Activated T-helper 1 cell treated with anti-CD3 and anti-CD28 coated beads, Interleukin-12 subunit alpha, Interleukin-12 subunit beta, Interleukin-2, Interleukin-4 antibody, amounts not matched to agents 30 ng/mL and 10 ng/mL and 1 ng/mL, durations not matched to agents 14 hours and 24 hours and 36 hours (primary cell): ENCODE measurements around the gene PKHD1. TPM values are rescaled to one million over a fixed set of nuclear protein-coding genes. Genes with fewer than 3 reads are reported as not detected.

Experiments used
- DNase-seq: peaks from one replicate; pipeline ENCODE4 v3.0.0; 2021; ENCODE audit warnings: low spot score
- H3K27ac Mint-ChIP-seq: one replicate; pipeline ENCODE4 v1.8.0; 2021; ENCODE audit warnings: mild to moderate bottlenecking, mixed read lengths
- H3K27me3 Mint-ChIP-seq: one replicate; pipeline ENCODE4 v1.8.0; 2022; ENCODE audit warnings: mild to moderate bottlenecking, moderate library complexity, mixed read lengths; ENCODE audit not compliant: insufficient read depth
- H3K36me3 Mint-ChIP-seq: one replicate; pipeline ENCODE4 v1.8.0; 2021; ENCODE audit warnings: low read depth, mixed read lengths
- H3K4me1 Mint-ChIP-seq: one replicate; pipeline ENCODE4 v1.8.0; 2021; ENCODE audit warnings: low read depth, mixed read lengths
- H3K4me3 Mint-ChIP-seq: one replicate; pipeline ENCODE4 v1.8.0; 2021; ENCODE audit warnings: mild to moderate bottlenecking, moderate library complexity, mixed read lengths
- H3K9me3 Mint-ChIP-seq: one replicate; pipeline ENCODE4 v1.8.0; 2021; ENCODE audit warnings: mixed read lengths
- intact Hi-C: fragments of 100-400 bp; cut with micrococcal nuclease; formaldehyde crosslinking; loops from one replicate; pipeline ENCODE4 v1.15.1; 2024
- total RNA-seq: library from RNA; stranded (reverse); gene quantifications from 2 replicates; pipeline ENCODE4 v1.2.3, GENCODE V29; 2022

Gene PKHD1
- total RNA-seq, 1 donor from 2014 or later: not detected

DNA sequence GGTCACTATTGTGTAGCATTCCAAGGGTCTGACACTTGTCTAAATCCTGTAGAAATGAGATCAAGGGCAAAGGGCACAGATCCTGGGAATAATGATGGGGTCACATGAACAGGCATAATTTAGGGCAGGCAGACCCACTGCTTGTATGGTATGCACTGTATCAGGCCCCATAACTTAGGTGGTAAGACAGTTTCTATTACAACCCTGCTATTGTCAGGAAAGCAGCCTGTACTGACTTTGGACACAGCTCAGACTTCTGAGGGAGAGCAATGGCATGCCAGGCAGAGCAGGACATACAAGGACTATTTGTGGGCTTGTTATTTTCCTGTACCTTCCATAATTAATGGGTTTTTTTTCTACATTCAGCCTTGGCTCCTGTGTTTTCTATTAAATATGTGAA is 286.8 kb downstream of the PKHD1 start:
- DNase-seq: no peak
- Mint-ChIP-seq H3K27me3 (no peaks in the 10 kb centered on the region), H3K4me1 (no peaks in the 10 kb centered on the region), H3K27ac (no peak overlapping the region), H3K36me3 (no peaks in the 10 kb centered on the region), H3K4me3 (no peak overlapping the region), H3K9me3 (peaks cover 9% of the 10 kb centered on the region)
- intact Hi-C loops: no loop called here

DNA sequence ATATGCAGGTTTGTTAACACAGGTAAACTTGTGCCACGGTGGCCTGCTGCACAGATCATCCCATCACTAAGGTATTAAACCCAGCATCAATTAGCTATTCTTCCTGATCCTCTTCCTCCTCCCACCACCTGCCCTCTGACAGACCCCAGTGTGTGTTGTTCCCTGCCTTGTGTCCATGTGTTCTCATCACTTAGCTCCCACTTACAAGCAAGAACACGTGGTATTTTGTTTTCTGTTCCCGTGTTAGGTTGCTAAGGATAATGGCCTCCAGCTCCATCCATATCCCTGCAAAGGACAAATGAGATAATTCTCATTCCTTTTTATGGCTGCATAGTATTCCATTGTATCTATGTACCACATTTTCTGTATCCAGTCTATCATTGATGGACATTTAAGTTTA is 294.0 kb downstream of the PKHD1 start:
- peaks cover 18% of the 10 kb centered on the region for H3K9me3 Mint-ChIP-seq
- no peaks in the 10 kb centered on the region for H3K27me3 Mint-ChIP-seq
- no peaks in the 10 kb centered on the region for H3K4me1 Mint-ChIP-seq
- H3K27ac Mint-ChIP-seq: no peak overlapping the region
- H3K36me3 Mint-ChIP-seq: no peaks in the 10 kb centered on the region
- DNase-seq: no peak
- intact Hi-C loops: no loop called here
- H3K4me3 Mint-ChIP-seq: no peak overlapping the region

DNA sequence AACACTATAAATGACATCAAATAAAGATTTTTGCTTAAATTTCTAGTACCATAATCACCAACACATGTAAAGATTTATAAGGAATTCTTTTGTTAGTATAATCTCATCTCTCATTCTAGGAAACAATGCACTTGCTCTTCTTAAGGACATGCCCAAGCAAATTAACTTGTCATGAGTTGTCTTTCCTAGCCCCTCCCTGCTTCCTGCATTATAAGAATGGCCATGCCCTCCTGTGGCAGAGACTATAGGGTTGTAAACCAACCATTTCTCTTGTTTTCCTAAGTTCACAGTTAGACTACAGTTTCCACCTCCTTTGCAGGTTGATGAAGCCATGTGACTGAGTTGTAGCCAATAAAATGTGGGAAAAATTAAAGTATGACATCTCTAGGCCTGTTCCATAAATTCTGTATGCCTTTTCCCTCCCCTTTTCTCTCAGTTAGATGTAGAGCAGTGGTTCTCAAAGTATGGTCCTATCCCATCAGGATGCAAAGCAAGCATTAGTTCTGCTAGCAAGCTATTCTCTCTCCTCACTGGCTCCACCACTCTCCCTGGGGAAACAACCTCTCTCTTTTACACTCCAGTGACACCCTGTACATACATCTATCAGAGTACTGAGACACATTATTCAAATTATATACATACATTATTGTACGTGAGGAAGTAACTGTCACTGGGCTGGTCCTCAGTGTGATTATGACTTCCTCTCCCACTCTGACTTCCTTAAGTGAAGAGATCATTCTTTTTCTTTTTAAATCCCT is 295.0 kb downstream of the PKHD1 start:
- no peaks in the 10 kb centered on the region for H3K27me3 Mint-ChIP-seq

DNA sequence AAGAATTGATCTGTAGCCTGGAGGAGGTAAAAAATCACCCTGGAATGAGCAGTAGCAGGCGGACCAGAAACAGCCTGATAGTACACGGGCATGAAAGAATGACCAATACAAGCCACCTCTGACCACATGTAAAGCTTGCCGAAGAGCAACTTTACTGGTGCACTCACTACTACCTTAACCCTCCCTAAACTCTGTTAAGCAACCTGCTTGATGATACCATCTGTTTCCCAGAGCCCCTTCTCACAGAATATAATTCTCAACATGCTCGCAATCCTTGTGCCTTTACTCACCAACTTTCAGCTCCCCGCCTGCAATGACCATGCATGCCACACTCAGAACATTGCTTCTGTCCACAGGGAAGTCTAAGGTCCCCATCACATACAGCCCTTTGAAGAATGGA is 296.5 kb downstream of the PKHD1 start:
- H3K36me3 Mint-ChIP-seq: no peaks in the 10 kb centered on the region
- no peaks in the 10 kb centered on the region for H3K4me1 Mint-ChIP-seq
- H3K27ac Mint-ChIP-seq: no peak overlapping the region
- no peak overlapping the region for H3K4me3 Mint-ChIP-seq
- peaks cover 11% of the 10 kb centered on the region for H3K9me3 Mint-ChIP-seq
- DNase-seq: no peak
- intact Hi-C loops: no loop called here
- no peaks in the 10 kb centered on the region for H3K27me3 Mint-ChIP-seq

More for the DNA sequence above, 295.0 kb downstream of the PKHD1 start:
- no peak overlapping the region for H3K27ac Mint-ChIP-seq
- no peak overlapping the region for H3K4me3 Mint-ChIP-seq
- no peaks in the 10 kb centered on the region for H3K4me1 Mint-ChIP-seq
- intact Hi-C loops: no loop called here
- DNase-seq: no peak
- peaks cover 18% of the 10 kb centered on the region for H3K9me3 Mint-ChIP-seq
- H3K36me3 Mint-ChIP-seq: no peaks in the 10 kb centered on the region

DNA sequence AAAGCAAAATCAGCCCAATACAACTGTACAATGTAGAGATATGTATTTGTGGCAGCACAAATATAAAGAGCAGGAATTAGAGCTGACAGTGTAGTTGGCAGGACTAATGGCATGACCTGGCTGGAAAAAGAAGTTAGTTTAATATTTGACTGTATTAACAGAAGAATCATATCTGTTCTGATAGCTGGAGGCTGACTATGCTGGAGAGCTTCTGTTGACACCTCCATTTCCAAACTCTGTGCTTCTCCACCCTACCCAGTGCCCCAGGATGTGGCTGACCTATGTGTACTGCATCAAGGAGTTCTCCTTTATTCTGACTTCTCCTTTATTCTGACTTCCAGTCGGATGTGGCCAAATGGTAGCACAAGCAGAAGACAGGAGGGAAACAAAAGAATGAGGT is 299.3 kb downstream of the PKHD1 start:
- intact Hi-C loops: no loop called here
- no peaks in the 10 kb centered on the region for H3K27me3 Mint-ChIP-seq
- H3K9me3 Mint-ChIP-seq: no peaks in the 10 kb centered on the region
- H3K4me1 Mint-ChIP-seq: no peaks in the 10 kb centered on the region
- no peak overlapping the region for H3K4me3 Mint-ChIP-seq
- no peaks in the 10 kb centered on the region for H3K36me3 Mint-ChIP-seq
- no peak overlapping the region for H3K27ac Mint-ChIP-seq
- DNase-seq: no peak

DNA sequence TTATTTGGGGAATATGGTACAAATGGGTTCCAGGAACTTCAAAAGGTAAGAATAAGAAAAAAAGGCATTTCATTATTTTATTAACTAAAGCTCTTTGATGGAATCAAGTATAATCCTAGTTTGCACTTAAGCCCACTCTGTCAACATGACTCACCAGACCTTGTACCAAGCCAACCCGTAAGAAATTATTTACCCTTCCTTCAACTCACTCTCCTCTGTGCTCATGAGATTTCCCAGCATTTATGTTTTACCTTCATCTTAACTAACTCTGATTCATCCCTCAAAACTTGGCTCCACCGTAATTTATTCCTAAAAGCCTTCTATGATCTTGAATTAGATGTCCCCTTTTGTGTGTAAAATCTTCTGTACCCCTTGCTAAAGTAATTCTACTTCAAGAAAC is 308.7 kb downstream of the PKHD1 start:
- intact Hi-C loops: no loop called here
- Mint-ChIP-seq H3K27ac (no peak overlapping the region), H3K36me3 (no peaks in the 10 kb centered on the region), H3K9me3 (no peaks in the 10 kb centered on the region), H3K4me3 (no peak overlapping the region), H3K4me1 (no peaks in the 10 kb centered on the region), H3K27me3 (no peaks in the 10 kb centered on the region)
- no peak for DNase-seq

DNA sequence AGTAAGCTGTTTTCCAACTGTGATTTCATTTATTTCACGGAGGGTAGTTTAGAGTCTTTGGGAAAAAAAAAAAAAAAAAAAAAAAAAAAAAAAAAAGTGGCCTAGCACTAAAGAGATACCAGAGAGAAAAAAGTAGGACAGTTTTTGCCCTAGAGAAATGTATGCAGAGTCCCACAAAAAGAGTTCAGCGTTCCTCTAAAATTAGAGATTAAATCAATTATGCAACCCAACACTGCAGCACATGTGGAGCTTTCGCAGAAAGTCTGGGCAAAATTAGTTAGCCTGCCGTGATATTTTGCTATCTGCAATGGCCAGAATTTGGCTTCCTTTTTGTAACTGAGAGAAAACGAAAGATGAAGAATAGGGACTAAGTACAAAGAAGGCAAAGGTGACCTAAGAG is 309.8 kb downstream of the PKHD1 start:
- no peak for DNase-seq
- H3K9me3 Mint-ChIP-seq: no peaks in the 10 kb centered on the region
- H3K4me1 Mint-ChIP-seq: no peaks in the 10 kb centered on the region
- no peak overlapping the region for H3K4me3 Mint-ChIP-seq
- no peaks in the 10 kb centered on the region for H3K36me3 Mint-ChIP-seq
- H3K27me3 Mint-ChIP-seq: no peaks in the 10 kb centered on the region
- intact Hi-C loops: no loop called here
- H3K27ac Mint-ChIP-seq: no peak overlapping the region

DNA sequence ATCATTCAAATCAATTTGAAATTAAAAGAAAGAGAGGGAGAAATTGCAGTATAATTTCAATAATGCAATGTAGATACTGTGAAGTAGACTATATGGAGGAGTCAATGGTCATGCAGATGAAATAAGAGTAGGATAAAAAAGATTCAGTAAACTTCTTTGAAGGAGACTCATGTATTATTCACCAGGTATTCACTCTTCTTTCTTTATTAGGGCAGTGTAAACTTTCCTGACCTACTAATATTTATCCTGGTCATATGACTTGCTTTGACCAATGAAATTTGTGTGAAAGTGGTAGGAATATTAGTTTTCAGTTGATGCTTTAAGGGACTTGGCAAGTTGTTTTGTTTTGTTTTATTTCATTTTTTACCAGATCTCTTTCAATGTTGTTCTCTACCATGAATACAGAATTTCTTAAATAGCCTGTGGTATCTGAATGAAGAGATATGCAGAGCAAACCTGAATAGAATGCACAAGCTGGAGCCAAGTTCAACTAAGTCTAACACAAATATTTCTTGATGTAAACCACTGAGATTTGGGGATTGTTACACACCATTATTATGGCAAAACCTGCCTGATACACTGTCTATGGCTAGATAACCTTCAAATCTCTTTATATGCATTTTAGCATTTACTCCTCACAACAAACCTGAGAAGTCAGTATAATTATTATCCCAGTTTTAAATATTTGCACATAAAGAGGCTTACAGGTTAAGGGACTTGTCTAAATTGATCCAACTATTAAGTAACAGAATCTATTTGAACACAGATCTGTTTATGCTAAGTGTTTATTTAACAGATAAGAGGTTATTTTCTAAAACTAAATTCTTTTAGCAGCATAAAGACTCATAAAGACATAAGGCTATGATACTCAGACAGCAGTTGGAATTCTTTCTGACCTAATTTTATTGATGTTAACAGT is 311.2 kb downstream of the PKHD1 start:
- no peaks in the 10 kb centered on the region for H3K4me1 Mint-ChIP-seq
- no peaks in the 10 kb centered on the region for H3K27me3 Mint-ChIP-seq
- no peaks in the 10 kb centered on the region for H3K36me3 Mint-ChIP-seq
- H3K4me3 Mint-ChIP-seq: no peak overlapping the region
- H3K27ac Mint-ChIP-seq: no peak overlapping the region
- no peak for DNase-seq
- no peaks in the 10 kb centered on the region for H3K9me3 Mint-ChIP-seq
- intact Hi-C loops: no loop called here

DNA sequence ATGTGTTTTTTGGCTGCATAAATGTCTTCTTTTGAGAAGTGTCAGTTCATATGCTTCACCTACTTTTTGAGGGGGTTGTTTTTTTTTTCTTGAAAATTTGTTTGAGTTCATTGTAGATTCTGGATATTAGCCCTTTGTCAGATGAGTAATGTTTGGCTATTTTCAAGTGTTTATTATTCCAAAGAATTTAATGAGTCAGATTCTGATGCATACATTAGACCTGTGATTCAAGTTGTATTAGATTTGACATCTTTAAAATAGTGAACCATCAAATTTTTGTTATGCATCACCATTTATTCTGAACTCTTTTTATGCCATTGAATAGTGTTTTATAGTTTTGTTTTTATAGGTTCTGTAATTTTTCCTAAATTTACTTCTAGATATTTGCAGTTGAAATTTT is 319.3 kb downstream of the PKHD1 start:
- no peaks in the 10 kb centered on the region for H3K27me3 Mint-ChIP-seq
- no peak overlapping the region for H3K4me3 Mint-ChIP-seq
- H3K4me1 Mint-ChIP-seq: no peaks in the 10 kb centered on the region
- intact Hi-C loops: no loop called here
- no peak for DNase-seq
- H3K36me3 Mint-ChIP-seq: no peaks in the 10 kb centered on the region
- peaks cover 12% of the 10 kb centered on the region for H3K9me3 Mint-ChIP-seq
- no peak overlapping the region for H3K27ac Mint-ChIP-seq

DNA sequence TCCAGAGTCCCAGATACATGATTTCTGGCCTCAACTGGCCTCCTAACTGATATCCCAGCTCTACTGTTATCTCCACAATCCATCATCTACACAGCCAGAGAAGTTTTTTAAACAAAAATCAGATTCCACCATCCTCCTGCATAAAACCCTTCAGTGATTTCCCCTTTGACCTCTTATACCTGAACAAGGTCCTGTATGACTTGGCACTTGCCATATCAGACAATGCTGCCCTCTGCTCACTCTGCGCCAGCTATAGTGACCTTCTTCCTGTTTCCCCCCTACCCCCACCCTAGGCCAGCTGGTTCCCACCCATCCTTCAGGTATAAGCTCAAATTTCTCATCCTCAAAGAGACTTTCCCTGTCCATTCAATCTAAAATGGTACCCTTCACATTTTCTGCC is 322.2 kb downstream of the PKHD1 start:
- no peak overlapping the region for H3K4me3 Mint-ChIP-seq
- peaks cover 12% of the 10 kb centered on the region for H3K9me3 Mint-ChIP-seq
- H3K27me3 Mint-ChIP-seq: no peaks in the 10 kb centered on the region
- intact Hi-C loops: no loop called here
- no peaks in the 10 kb centered on the region for H3K36me3 Mint-ChIP-seq
- no peak for DNase-seq
- H3K4me1 Mint-ChIP-seq: no peaks in the 10 kb centered on the region
- H3K27ac Mint-ChIP-seq: no peak overlapping the region

DNA sequence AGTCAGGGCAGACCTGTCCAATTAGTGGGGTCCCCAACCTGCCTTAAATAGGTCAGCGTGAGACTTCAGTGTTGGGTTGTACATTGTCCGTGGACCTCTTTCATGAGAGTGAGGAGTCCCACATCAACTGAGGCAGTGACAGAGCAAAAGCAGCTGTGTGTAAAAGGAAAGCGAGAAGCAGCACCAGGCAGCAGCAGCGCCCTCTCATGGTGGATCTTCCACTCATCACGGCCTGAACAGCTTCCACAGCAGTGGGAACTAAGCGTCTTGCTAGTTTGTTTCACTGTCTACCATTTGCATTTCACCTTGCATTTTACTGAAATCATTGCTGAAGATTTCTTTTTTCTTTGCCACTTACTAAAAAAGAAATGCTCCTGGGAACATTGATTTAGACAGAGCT is 333.8 kb downstream of the PKHD1 start:
- intact Hi-C loops: loop anchor here (2.0 kb wide), 1 partner anchor 937 kb away; no protein-coding TSS in a partner anchor
- Mint-ChIP-seq H3K4me3 (no peak overlapping the region), H3K27ac (no peak overlapping the region), H3K4me1 (no peaks in the 10 kb centered on the region), H3K36me3 (no peaks in the 10 kb centered on the region), H3K9me3 (no peaks in the 10 kb centered on the region), H3K27me3 (no peaks in the 10 kb centered on the region)
- no peak for DNase-seq

DNA sequence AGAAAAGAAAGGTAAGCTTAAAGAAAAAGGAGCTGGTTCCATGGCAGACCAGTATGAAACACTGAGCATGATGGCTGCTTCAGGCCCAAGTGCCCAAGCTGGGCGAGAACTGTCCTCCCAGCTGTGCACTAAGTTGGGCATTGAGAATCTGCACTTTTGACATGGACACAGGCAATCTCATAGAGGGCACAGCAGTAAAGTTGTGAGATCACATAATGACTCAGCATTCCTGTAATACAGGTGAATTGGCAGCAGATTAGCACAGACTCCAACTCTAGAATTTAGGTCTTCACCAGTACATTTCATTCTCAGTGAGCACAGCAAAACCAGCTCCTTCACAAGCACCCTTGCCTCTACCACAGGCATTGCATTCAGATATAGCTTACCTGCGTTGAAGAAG is 343.4 kb downstream of the PKHD1 start:
- Mint-ChIP-seq H3K36me3 (no peaks in the 10 kb centered on the region), H3K4me1 (no peaks in the 10 kb centered on the region), H3K9me3 (no peaks in the 10 kb centered on the region), H3K4me3 (no peak overlapping the region), H3K27me3 (peaks cover 2% of the 10 kb centered on the region), H3K27ac (no peak overlapping the region)
- DNase-seq: no peak
- intact Hi-C loops: no loop called here

DNA sequence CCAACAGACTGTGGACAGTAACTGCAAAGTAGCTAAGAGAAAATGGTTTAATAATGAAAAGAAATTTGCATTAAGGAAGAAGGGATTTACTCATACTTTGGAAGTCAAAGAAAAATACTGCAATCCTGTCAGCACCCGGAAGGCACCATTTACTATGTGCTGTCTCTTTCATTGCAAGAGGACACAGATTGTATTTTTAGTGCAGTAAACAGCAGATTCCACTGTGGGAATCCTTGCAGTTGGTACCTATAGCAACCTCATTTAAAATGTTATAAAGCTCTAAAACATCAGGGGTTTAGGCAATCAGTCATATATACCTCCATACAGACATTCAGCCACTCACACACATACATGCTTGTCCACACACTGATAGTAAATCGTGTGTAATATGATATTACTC is 346.8 kb downstream of the PKHD1 start:
- no peaks in the 10 kb centered on the region for H3K36me3 Mint-ChIP-seq
- no peak overlapping the region for H3K27ac Mint-ChIP-seq
- H3K27me3 Mint-ChIP-seq: peaks cover 2% of the 10 kb centered on the region
- no peaks in the 10 kb centered on the region for H3K9me3 Mint-ChIP-seq
- H3K4me3 Mint-ChIP-seq: no peak overlapping the region
- no peaks in the 10 kb centered on the region for H3K4me1 Mint-ChIP-seq
- intact Hi-C loops: no loop called here
- no peak for DNase-seq
